ENCODE data around the gene ARMC2.

GRCh38 chr6:108946695-108947094, 98.5 kb downstream of the ARMC2 start:
- TF ChIP-seq CTCF (IDR thresholded peaks at IDR 0.05) (no peak), POLR2A (IDR thresholded peaks at IDR 0.05) (no peak)
